Middle frontal gyrus (tissue), 1 donor: ENCODE data around the gene DDX31.
"Not testable (repeated sequence)": the region's sequence is repeated elsewhere in the genome, so short reads cannot be mapped to it uniquely, and the experiment has no call there.

ENCODE experiments used
- DNase-seq: peaks from one replicate; pipeline ENCODE4 v3.0.0-alpha.2; 2015; ENCODE audit warnings: low spot score; ENCODE audit errors: extremely low spot score

DDX31 gene

GRCh38 chr9:132582786-132583583 lies 86.8 kb downstream of the DDX31 start:
- no peak for DNase-seq

- DNase-seq: no peak
Observed at GRCh38 chr9:132582276-132582785, 87.5 kb downstream of the DDX31 start, which contains the start of gene BARHL1. TSS of gene BARHL1 (plus strand) at chr9:132582606. CDS start at chr9:132582798, 192 bp downstream.

- DNase-seq: no peak
Observed at GRCh38 chr9:132579427-132579798, 90.4 kb downstream of the DDX31 start.

- DNase-seq: no peak
Observed at GRCh38 chr9:132578367-132578932, 91.3 kb downstream of the DDX31 start.

GRCh38 chr9:132577119-132577518 lies 92.7 kb downstream of the DDX31 start:
- DNase-seq: no peak

- DNase-seq: no peak
Observed at GRCh38 chr9:132575811-132576210, 94.0 kb downstream of the DDX31 start.

- DNase-seq: no peak
Observed at GRCh38 chr9:132575005-132575609, 94.7 kb downstream of the DDX31 start.

- no peak for DNase-seq
Observed at GRCh38 chr9:132572921-132573320, 96.9 kb downstream of the DDX31 start.

- no peak for DNase-seq
Observed at GRCh38 chr9:132571806-132572600, 97.8 kb downstream of the DDX31 start.

GRCh38 chr9:132568787-132569186 lies 101.0 kb downstream of the DDX31 start:
- DNase-seq: not testable (repeated sequence)

GRCh38 chr9:132564526-132564925 lies 105.3 kb downstream of the DDX31 start:
- DNase-seq: no peak

GRCh38 chr9:132562306-132562573 lies 107.5 kb downstream of the DDX31 start:
- no peak for DNase-seq

- no peak for DNase-seq
Observed at GRCh38 chr9:132560616-132561202, 109.1 kb downstream of the DDX31 start.

GRCh38 chr9:132559711-132560110 lies 110.1 kb downstream of the DDX31 start:
- no peak for DNase-seq

- DNase-seq: no peak
Observed at GRCh38 chr9:132557159-132557558, 112.6 kb downstream of the DDX31 start.

- no peak for DNase-seq
Observed at GRCh38 chr9:132556714-132557113, 113.1 kb downstream of the DDX31 start.

- no peak for DNase-seq
Observed at GRCh38 chr9:132556235-132556634, 113.5 kb downstream of the DDX31 start.

GRCh38 chr9:132555528-132555927 lies 114.3 kb downstream of the DDX31 start:
- DNase-seq: no peak

GRCh38 chr9:132554755-132555154 lies 115.0 kb downstream of the DDX31 start:
- no peak for DNase-seq

- DNase-seq: no peak
Observed at GRCh38 chr9:132552041-132552440, 117.7 kb downstream of the DDX31 start.

- DNase-seq: no peak
Observed at GRCh38 chr9:132551556-132551955, 118.2 kb downstream of the DDX31 start.
